GM23248 (cell line): ENCODE results near the gene FKBP1A. TPM values are rescaled to one million over a fixed set of nuclear protein-coding genes. Genes with fewer than 3 reads are reported as not detected.

ENCODE experiments used
- DNase-seq: peaks from one replicate; pipeline ENCODE4 v3.0.0-alpha.2; 2015
- H2AFZ ChIP-seq: fragments of 200-600 bp; sonication (generic); 2 replicates; pipeline ENCODE4 v1.6.1; 2016; ENCODE audit warnings: antibody characterized with exemption
- H3F3A ChIP-seq: fragments of 200-600 bp; sonication (generic); 2 replicates; pipeline ENCODE4 v1.6.1; 2016; ENCODE audit warnings: mild to moderate bottlenecking, antibody characterized with exemption, mixed run types; ENCODE audit not compliant: insufficient read depth
- H3K27ac ChIP-seq: fragments of 200-600 bp; sonication (generic); 2 replicates; pipeline ENCODE4 v1.5.1; 2016; ENCODE audit warnings: mild to moderate bottlenecking
- H3K27me3 ChIP-seq: fragments of 200-600 bp; sonication (generic); replicated peaks from 2 replicates; pipeline ENCODE4 v1.6.1; 2016; ENCODE audit warnings: mild to moderate bottlenecking; ENCODE audit not compliant: insufficient read depth
- H3K36me3 ChIP-seq: fragments of 200-600 bp; sonication (generic); 2 replicates; pipeline ENCODE4 v1.6.1; 2016; ENCODE audit warnings: low read depth, mild to moderate bottlenecking
- H3K4me1 ChIP-seq: fragments of 200-600 bp; sonication (generic); 2 replicates; pipeline ENCODE4 v1.6.1; 2016; ENCODE audit warnings: mild to moderate bottlenecking; ENCODE audit not compliant: insufficient read depth
- H3K4me2 ChIP-seq: fragments of 200-600 bp; sonication (generic); one replicate; pipeline ENCODE4 v1.6.1; 2016; ENCODE audit warnings: mild to moderate bottlenecking; ENCODE audit not compliant: unreplicated experiment
- H3K4me3 ChIP-seq: fragments of 200-600 bp; sonication (generic); 2 replicates; pipeline ENCODE4 v1.5.1; 2016; ENCODE audit warnings: mild to moderate bottlenecking
- H3K79me2 ChIP-seq: fragments of 200-600 bp; sonication (generic); 2 replicates; pipeline ENCODE4 v1.6.1; 2016; ENCODE audit warnings: mild to moderate bottlenecking; ENCODE audit not compliant: insufficient read depth
- H3K9ac ChIP-seq: fragments of 200-600 bp; sonication (generic); 2 replicates; pipeline ENCODE4 v1.6.1; 2016; ENCODE audit warnings: mild to moderate bottlenecking
- H3K9me2 ChIP-seq: fragments of 200-600 bp; sonication (generic); 2 replicates; pipeline ENCODE4 v1.6.1; 2016; ENCODE audit warnings: mixed run types, mild to moderate bottlenecking, moderate library complexity; ENCODE audit not compliant: insufficient read depth
- H3K9me3 ChIP-seq: fragments of 200-600 bp; sonication (generic); one replicate; pipeline ENCODE4 v1.6.1; 2017; ENCODE audit warnings: low read depth
- H4K20me1 ChIP-seq: fragments of 200-600 bp; sonication (generic); 2 replicates; pipeline ENCODE4 v1.6.0; 2016; ENCODE audit not compliant: insufficient read depth
- EZH2 ChIP-seq: fragments of 200-600 bp; sonication (generic); IDR thresholded peaks from 2 replicates; pipeline ENCODE4 v1.6.1; 2018; ENCODE audit warnings: antibody characterized with exemption, mild to moderate bottlenecking; ENCODE audit not compliant: insufficient read depth, poor library complexity, severe bottlenecking
- EZH2phosphoT487 ChIP-seq: fragments of 200-600 bp; sonication (generic); IDR thresholded peaks from 2 replicates; pipeline ENCODE4 v1.6.1; 2018; ENCODE audit warnings: antibody characterized with exemption, moderate library complexity, mild to moderate bottlenecking, low read depth; ENCODE audit not compliant: insufficient read depth
- WGBS, 2 experiments: methylation state at CpG; one replicate each; pipeline ENCODE4 v1.1.6; 2015 to 2017; ENCODE audit warnings: low lambda C conversion rate in 2 of 2, low coverage in 1 of 2; ENCODE audit errors: missing lambda C conversion rate in 2 of 2; 5-methylcytosine and 5-hydroxymethylcytosine counted together
- in situ Hi-C: fragments of 300-500 bp; cut with MboI; formaldehyde crosslinking; loops from 2 replicates; pipeline ENCODE4 v1.15.0; 2020
- polyA plus RNA-seq: library from polyadenylated mRNA; unstranded; fragments of >200 nt; fragmentation: Nextera tagmentation; extraction: Ambion mirVana; gene quantifications from 2 replicates; pipeline ENCODE4 v1.2.1, GENCODE V29; 2016
- total RNA-seq: library from RNA; depleted of rRNA; stranded (reverse); fragments of >200 nt; shearing (Covaris generic); gene quantifications from 2 replicates; pipeline ENCODE4 v1.2.3, GENCODE V29; 2014

Gene FKBP1A
- total and polyA plus RNA-seq, 2 experiments from 2014 or later: 162 to 844 TPM

- Histone ChIP-seq H3K79me2 (peaks cover 100% of the 10 kb centered on the region), H3K27ac (peak overlapping the region; percentile 31), H2AFZ (no peak overlapping the region), H4K20me1 (peaks cover 3% of the 10 kb centered on the region; the same call in 1 of the 2 replicates), H3K4me2 (peak overlapping the region; percentile 19), H3K9me2 (no peaks in the 10 kb centered on the region), H3K36me3 (peaks cover 4% of the 10 kb centered on the region; the same call in 1 of the 2 replicates), H3F3A (peaks cover 21% of the 10 kb centered on the region), H3K4me1 (peaks cover 48% of the 10 kb centered on the region), H3K4me3 (no peak overlapping the region), H3K27me3 (no peaks in the 10 kb centered on the region), H3K9ac (no peak overlapping the region), H3K9me3 (no peaks in the 10 kb centered on the region)
- in situ Hi-C loops: no loop called here
- TF ChIP-seq EZH2phosphoT487 (no peak), EZH2 (no peak)
- 69 to 71% methylated on average over 8 of the region's 8 CpGs for WGBS, 2 experiments
- peak; percentile 87 for DNase-seq
These were observed 17.3 kb downstream of the FKBP1A start for GRCh38 chr20:1375515-1375914.

GRCh38 chr20:1374246-1374645, 18.6 kb downstream of the FKBP1A start:
- no peak for DNase-seq
- in situ Hi-C loops: no loop called here
- Histone ChIP-seq H3K4me2 (no peak overlapping the region), H3K9ac (no peak overlapping the region), H3K4me3 (no peak overlapping the region), H3K27me3 (no peaks in the 10 kb centered on the region), H2AFZ (no peak overlapping the region), H3K4me1 (peaks cover 58% of the 10 kb centered on the region), H3K36me3 (peaks cover 4% of the 10 kb centered on the region; the same call in 1 of the 2 replicates), H3K27ac (no peak overlapping the region), H3K79me2 (peaks cover 98% of the 10 kb centered on the region), H3K9me2 (no peaks in the 10 kb centered on the region), H3F3A (peaks cover 29% of the 10 kb centered on the region), H4K20me1 (no peaks in the 10 kb centered on the region; the same call in 1 of the 2 replicates), H3K9me3 (no peaks in the 10 kb centered on the region)
- WGBS, 2 experiments: 48 to 52% methylated on average over 2 of the region's 2 CpGs
- TF ChIP-seq EZH2 (no peak), EZH2phosphoT487 (no peak)

- Histone ChIP-seq H3K36me3 (peaks cover 4% of the 10 kb centered on the region; the same call in 1 of the 2 replicates), H3K4me1 (peaks cover 61% of the 10 kb centered on the region), H3F3A (peaks cover 29% of the 10 kb centered on the region), H4K20me1 (no peaks in the 10 kb centered on the region; the same call in 1 of the 2 replicates), H3K9me3 (no peaks in the 10 kb centered on the region), H2AFZ (no peak overlapping the region), H3K4me3 (no peak overlapping the region), H3K9me2 (no peaks in the 10 kb centered on the region), H3K9ac (no peak overlapping the region), H3K79me2 (peaks cover 95% of the 10 kb centered on the region), H3K27ac (no peak overlapping the region), H3K27me3 (no peaks in the 10 kb centered on the region), H3K4me2 (no peak overlapping the region)
- WGBS, 2 experiments: 96 to 98% methylated on average over 4 of the region's 4 CpGs
- in situ Hi-C loops: no loop called here
- no peak for TF ChIP-seq EZH2phosphoT487
- no peak for TF ChIP-seq EZH2
- DNase-seq: no peak
These were observed 19.2 kb downstream of the FKBP1A start for GRCh38 chr20:1373614-1374013.

GRCh38 chr20:1373036-1373435, 19.8 kb downstream of the FKBP1A start:
- H3K9me3 ChIP-seq: no peaks in the 10 kb centered on the region
- TF ChIP-seq EZH2phosphoT487 (no peak), EZH2 (no peak)
- H3K36me3 ChIP-seq: peaks cover 5% of the 10 kb centered on the region; the same call in 1 of the 2 replicates
- WGBS, 2 experiments: 94 to 98% methylated on average over 3 of the region's 3 CpGs
- no peaks in the 10 kb centered on the region for H3K9me2 ChIP-seq
- H3K4me3 ChIP-seq: no peak overlapping the region
- H2AFZ ChIP-seq: no peak overlapping the region
- peaks cover 62% of the 10 kb centered on the region for H3K4me1 ChIP-seq
- no peak overlapping the region for H3K27ac ChIP-seq
- H3F3A ChIP-seq: peaks cover 29% of the 10 kb centered on the region
- no peaks in the 10 kb centered on the region; the same call in 1 of the 2 replicates for H4K20me1 ChIP-seq
- no peak for DNase-seq
- H3K4me2 ChIP-seq: no peak overlapping the region
- in situ Hi-C loops: no loop called here
- H3K9ac ChIP-seq: no peak overlapping the region
- no peaks in the 10 kb centered on the region for H3K27me3 ChIP-seq
- H3K79me2 ChIP-seq: peaks cover 94% of the 10 kb centered on the region
